Heart left ventricle (tissue), 13 donors: ENCODE results near the gene GAK.

Experiments used
- POLR2A ChIP-seq, 2 donors: fragments of 450-650 bp; IDR thresholded peaks; one replicate each; pipeline ENCODE4 v1.6.1; 2017; ENCODE audit warnings: antibody characterized with exemption in 2 of 2, mild to moderate bottlenecking in 2 of 2, moderate library complexity in 2 of 2
- TF ChIP-seq, protein P1 (sequence below), 12 donors: fragments of 200-600 bp; sonication (generic) in 4 of 12; IDR thresholded peaks; one replicate each; pipeline versions ENCODE4 v1.5.0 to v1.8.0; 2018 to 2022; ENCODE audit warnings: antibody characterized with exemption in 12 of 12, mild to moderate bottlenecking in 5 of 12
- donor health status: ischemic (EF 13 %, LVEDD 7.1; RV severe dilation, severe dysfunction).
- donor health status: DM: no; HTN: yes; CAD: no.
- donor health status: DM: no; HTN: no; CAD: no.
- donor health status: ischemic (EF 25% LVEDD 6.9; RV normal size, moderate dysfunction).
- donor health status: ischemic (EF 25% LVEDD 5.7; RV mildly dilated, moderate dysfunction).
- donor health status: ischemic (EF 35%, LVEDD 5.7; RV mildly dilated, moderate dysfunction).
- donor health status: nonischemic (EF 11% LVEDD 7.7; RV severe dilation, severe dysfunction).
- donor health status: DM: yes; HTN: yes; CAD: no.
- donor health status: PGD.
- donor health status: ischemic (EF 29% LVEDD 5.4; RV normal size, mild dysfunction).
- donor health status: nonischemic (EF 23%, LVEDD 6.1; RV moderate dilation, normal function).

DNA sequence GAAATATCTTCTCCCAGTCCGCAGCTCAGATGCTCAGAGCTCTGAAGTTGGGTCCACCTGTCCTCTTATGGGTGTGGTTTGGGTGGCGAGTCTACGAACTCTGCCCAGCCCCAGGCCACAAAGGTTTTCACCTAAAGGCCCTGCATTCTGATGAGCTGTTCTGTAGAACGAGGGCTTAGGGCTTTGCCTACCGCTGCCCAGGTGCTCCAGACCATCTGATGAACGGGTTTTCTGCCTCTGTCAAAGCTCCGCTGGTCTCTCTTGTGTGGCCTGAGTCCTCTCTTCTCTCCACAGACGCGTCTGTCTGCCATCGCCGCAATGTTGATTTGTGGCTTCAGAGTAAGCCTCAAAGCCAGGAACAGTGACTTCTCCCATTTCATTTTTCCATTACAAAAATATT lies 77.8 kb downstream of the GAK start:
- TF ChIP-seq, protein P1, sequence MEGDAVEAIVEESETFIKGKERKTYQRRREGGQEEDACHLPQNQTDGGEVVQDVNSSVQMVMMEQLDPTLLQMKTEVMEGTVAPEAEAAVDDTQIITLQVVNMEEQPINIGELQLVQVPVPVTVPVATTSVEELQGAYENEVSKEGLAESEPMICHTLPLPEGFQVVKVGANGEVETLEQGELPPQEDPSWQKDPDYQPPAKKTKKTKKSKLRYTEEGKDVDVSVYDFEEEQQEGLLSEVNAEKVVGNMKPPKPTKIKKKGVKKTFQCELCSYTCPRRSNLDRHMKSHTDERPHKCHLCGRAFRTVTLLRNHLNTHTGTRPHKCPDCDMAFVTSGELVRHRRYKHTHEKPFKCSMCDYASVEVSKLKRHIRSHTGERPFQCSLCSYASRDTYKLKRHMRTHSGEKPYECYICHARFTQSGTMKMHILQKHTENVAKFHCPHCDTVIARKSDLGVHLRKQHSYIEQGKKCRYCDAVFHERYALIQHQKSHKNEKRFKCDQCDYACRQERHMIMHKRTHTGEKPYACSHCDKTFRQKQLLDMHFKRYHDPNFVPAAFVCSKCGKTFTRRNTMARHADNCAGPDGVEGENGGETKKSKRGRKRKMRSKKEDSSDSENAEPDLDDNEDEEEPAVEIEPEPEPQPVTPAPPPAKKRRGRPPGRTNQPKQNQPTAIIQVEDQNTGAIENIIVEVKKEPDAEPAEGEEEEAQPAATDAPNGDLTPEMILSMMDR (IDR thresholded peaks at IDR 0.05) = no peak
- no peak for TF ChIP-seq POLR2A (IDR thresholded peaks at IDR 0.05)
